ENCODE measurements around the gene AFF2. TPM values are rescaled to one million over a fixed set of nuclear protein-coding genes. Genes with fewer than 3 reads are reported as not detected.

Gene AFF2
- total and polyA plus RNA-seq, 8 donors: 0.04 to 0.93 (median 0.41) TPM

GRCh38 chrX:148878371-148878770 lies 378.0 kb downstream of the AFF2 start:
- 78 to 83% methylated on average over 5 of the region's 5 CpGs for WGBS, 2 donors
- no peak for ATAC-seq
- H3K4me1 ChIP-seq: no peaks in the 10 kb centered on the region
- no peak for TF ChIP-seq CTCF (IDR thresholded peaks at IDR 0.05)
- FAIRE-seq: no peak
- intact Hi-C loops (cut with DNase I): no loop called here
- no peak for DNase-seq
- H3K36me3 ChIP-seq: no peaks in the 10 kb centered on the region
- no peak overlapping the region for H3K4me3 ChIP-seq
- H3K27me3 ChIP-seq: no peaks in the 10 kb centered on the region
- H3K27ac ChIP-seq: no peak overlapping the region
- no peaks in the 10 kb centered on the region for H3K9me3 ChIP-seq

- WGBS, 2 donors: 33 to 41% methylated on average over 3 of the region's 3 CpGs
- DNase-seq: no peak
- no peaks in the 10 kb centered on the region for H3K27me3 ChIP-seq
- no peaks in the 10 kb centered on the region for H3K4me1 ChIP-seq
- H3K4me3 ChIP-seq: no peak overlapping the region
- no peak overlapping the region for H3K27ac ChIP-seq
- no peak for TF ChIP-seq CTCF (IDR thresholded peaks at IDR 0.05)
- no peaks in the 10 kb centered on the region for H3K9me3 ChIP-seq
- no peak for ATAC-seq
- intact Hi-C loops (cut with DNase I): no loop called here
- H3K36me3 ChIP-seq: no peaks in the 10 kb centered on the region
- FAIRE-seq: no peak
Measured at GRCh38 chrX:148885203-148885602, 384.8 kb downstream of the AFF2 start.

GRCh38 chrX:148893395-148893794 lies 393.0 kb downstream of the AFF2 start:
- no peak overlapping the region for H3K27ac ChIP-seq
- H3K27me3 ChIP-seq: peaks cover 0 to 4% (median 0%) of the 10 kb centered on the region in 4 donors
- FAIRE-seq: no peak
- no peak overlapping the region for H3K4me3 ChIP-seq
- H3K9me3 ChIP-seq: no peaks in the 10 kb centered on the region
- H3K4me1 ChIP-seq: no peaks in the 10 kb centered on the region
- no peak for TF ChIP-seq CTCF (IDR thresholded peaks at IDR 0.05)
- no peak for DNase-seq
- H3K36me3 ChIP-seq: no peaks in the 10 kb centered on the region
- no peak for ATAC-seq
- intact Hi-C loops (cut with DNase I): no loop called here

- no peaks in the 10 kb centered on the region for H3K4me1 ChIP-seq
- H3K9me3 ChIP-seq: no peaks in the 10 kb centered on the region
- ATAC-seq (no peak), FAIRE-seq (no peak), DNase-seq (no peak)
- TF ChIP-seq CTCF (IDR thresholded peaks at IDR 0.05): no peak
- intact Hi-C loops (cut with DNase I): no loop called here
- peaks cover 0 to 2% (median 0%) of the 10 kb centered on the region in 4 donors for H3K27me3 ChIP-seq
- H3K4me3 ChIP-seq: no peak overlapping the region
- no peaks in the 10 kb centered on the region for H3K36me3 ChIP-seq
- no peak overlapping the region for H3K27ac ChIP-seq
Measured at GRCh38 chrX:148902581-148902980, 402.2 kb downstream of the AFF2 start.

- Histone ChIP-seq H3K36me3 (no peaks in the 10 kb centered on the region), H3K4me1 (no peaks in the 10 kb centered on the region), H3K27ac (no peak overlapping the region), H3K27me3 (no peaks in the 10 kb centered on the region), H3K4me3 (no peak overlapping the region), H3K9me3 (no peaks in the 10 kb centered on the region)
- 37 to 45% methylated on average over 3 of the region's 3 CpGs for WGBS, 2 donors
- DNase-seq (no peak), ATAC-seq (no peak), FAIRE-seq (no peak)
- no peak for TF ChIP-seq CTCF (IDR thresholded peaks at IDR 0.05)
- intact Hi-C loops (cut with DNase I): no loop called here
Measured at GRCh38 chrX:148903176-148903575, 402.8 kb downstream of the AFF2 start.
